Keratinocyte (primary cell): ENCODE measurements around the gene MYL12B.

Source experiments
- CTCF ChIP-seq, 3 experiments: IDR thresholded peaks in 1 of 3; conservative IDR thresholded peaks in 1 of 3; optimal IDR thresholded peaks in 1 of 3; 2 replicates in 2 of 3; 3 replicates in 1 of 3; pipeline versions ENCODE3 to v1.5.1; 2011; ENCODE audit warnings: low read length in 3 of 3, mild to moderate bottlenecking in 3 of 3, moderate library complexity in 2 of 3, control low read depth in 1 of 3, inconsistent platforms in 1 of 3; ENCODE audit not compliant: insufficient read depth in 2 of 3; ENCODE audit errors: extremely low read depth in 1 of 3
- EZH2 ChIP-seq: IDR thresholded peaks from one replicate; pipeline ENCODE4 v1.6.1; 2012; ENCODE audit warnings: inconsistent platforms, mild to moderate bottlenecking, low read length, moderate library complexity

GRCh38 chr18:3226048-3226447, 35.9 kb upstream of the MYL12B start:
- TF ChIP-seq CTCF (optimal IDR thresholded peaks at IDR 0.05 in 1 of 3, IDR thresholded peaks at IDR 0.05 in 1 of 3, conservative IDR thresholded peaks at IDR 0.05 in 1 of 3; ENCODE audit: extremely low read depth in 1 of 3, insufficient read depth in 2 of 3, low read length in 3 of 3) (no peak), EZH2 (no peak)
